ENCODE results near the gene KRTAP5-11. TPM values are rescaled to one million over a fixed set of nuclear protein-coding genes. Genes with fewer than 3 reads are reported as not detected.
A peak's percentile ranks its signal among the peaks of the same experiment; 100 is the strongest.

KRTAP5-11 gene
- total and polyA plus RNA-seq, 7 experiments from 2014 or later, result not detected

DNA sequence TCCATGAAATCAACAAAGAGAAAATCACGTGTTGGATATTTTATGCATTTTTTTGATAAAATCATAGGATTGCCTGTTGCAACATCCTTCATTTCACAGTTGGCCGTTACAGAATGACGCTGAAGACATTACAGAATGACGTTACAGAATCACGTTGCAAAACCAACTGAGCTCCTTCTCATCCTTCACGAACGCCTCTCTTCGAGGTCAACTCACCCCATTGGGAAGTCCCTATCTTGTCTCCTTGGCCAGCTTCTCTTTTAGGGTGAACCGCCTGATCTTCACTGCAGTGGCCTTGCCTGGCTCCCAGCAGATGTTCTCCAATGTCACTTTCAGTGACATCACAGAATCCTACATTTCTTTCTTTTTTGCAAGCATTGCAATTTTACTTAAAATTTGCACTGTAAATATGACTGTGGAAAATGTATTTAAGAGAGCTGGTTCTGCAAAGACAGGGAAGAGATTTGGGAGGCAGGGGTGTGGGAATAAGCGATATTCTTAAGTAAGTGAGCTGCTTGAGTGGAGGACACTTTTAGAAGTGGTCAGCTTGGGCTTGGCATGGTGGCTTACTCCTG, 50.6 kb downstream of the KRTAP5-11 start:
- Mint-ChIP-seq H3K36me3 (no peaks in the 10 kb centered on the region), H3K9me3 (peaks cover 0 to 2% (median 0%) of the 10 kb centered on the region in 11 donors), H3K27me3 (peaks cover 0 to 18% (median 5%) of the 10 kb centered on the region in 5 donors), H3K4me1 (no peaks in the 10 kb centered on the region), H3K4me3 (no peak overlapping the region), H3K27ac (peak overlapping the region in 1 of 9 donors; percentile 62)
- intact Hi-C loops (cut with micrococcal nuclease), result no loop called here
- Histone ChIP-seq H3K27ac (ENCODE audit: low read depth, low read length) (no peak overlapping the region), H3K36me3 (ENCODE audit: control insufficient read depth in 2 of 3, insufficient read depth in 3 of 3, low read length in 3 of 3) (no peaks in the 10 kb centered on the region), H3K4me1 (ENCODE audit: control insufficient read depth in 2 of 2, insufficient read depth in 2 of 2, low read length in 2 of 2) (no peaks in the 10 kb centered on the region), H3K27me3 (ENCODE audit: control insufficient read depth in 2 of 2, insufficient read depth in 2 of 2, low read length in 2 of 2) (no peaks in the 10 kb centered on the region), H3K9me3 (ENCODE audit: control insufficient read depth in 2 of 3, low read length in 3 of 3) (no peaks in the 10 kb centered on the region), H3K4me3 (ENCODE audit: low read length) (no peak overlapping the region)
- CTCF ChIA-PET, result no interaction called here
- no peak for DNase-seq
- no peak for ATAC-seq
- POLR2A ChIA-PET, result no interaction called here

Other genes with a start within 250 kb of the KRTAP5-11 start
- gene DHCR7, start 134.5 kb downstream of the KRTAP5-11 start, total RNA-seq, result 10 to 100 TPM; 14.7 to 46.1 (median 19.6) TPM
- gene DHCR7, start 134.5 kb downstream of the KRTAP5-11 start, polyA plus RNA-seq, result 10 to 100 TPM; 22.2 to 25.6 TPM
- 100 to 1,000 TPM; 119 to 235 (median 163) TPM for gene NADSYN1, start 129.7 kb downstream of the KRTAP5-11 start, total RNA-seq
- gene NADSYN1, start 129.7 kb downstream of the KRTAP5-11 start, polyA plus RNA-seq, result 10 to 100 TPM; 28.6 to 28.9 TPM
- under 1 TPM in 2 of 5 experiments, not detected in 3; 0.21 to 0.37 TPM for gene KRTAP5-7, start 55.6 kb downstream of the KRTAP5-11 start, total RNA-seq
- not detected for gene KRTAP5-7, start 55.6 kb downstream of the KRTAP5-11 start, polyA plus RNA-seq
- not detected for gene KRTAP5-8, start 44.9 kb downstream of the KRTAP5-11 start, total RNA-seq
- gene KRTAP5-8, start 44.9 kb downstream of the KRTAP5-11 start, polyA plus RNA-seq, result not detected
- under 1 TPM in 1 of 5 experiments, not detected in 4; 0.43 TPM for gene KRTAP5-9, start 34.5 kb downstream of the KRTAP5-11 start, total RNA-seq
- gene KRTAP5-9, start 34.5 kb downstream of the KRTAP5-11 start, polyA plus RNA-seq, result not detected
- not detected for gene KRTAP5-10, start 17.3 kb downstream of the KRTAP5-11 start, total RNA-seq
- not detected for gene KRTAP5-10, start 17.3 kb downstream of the KRTAP5-11 start, polyA plus RNA-seq

All from naive thymus-derived CD4-positive, alpha-beta T cell (primary cell).